H1 (cell line): ENCODE data around the gene CDC14B.

Experiments
- EP300 ChIP-seq, 2 experiments: IDR thresholded peaks; 1 replicate in 1 of 2; 2 replicates in 1 of 2; pipeline ENCODE4 v1.6.1; 2011 to 2012; ENCODE audit warnings: low read depth in 2 of 2, low read length in 2 of 2, mild to moderate bottlenecking in 2 of 2, borderline replicate concordance in 1 of 2, inconsistent platforms in 1 of 2, moderate library complexity in 1 of 2
- EZH2 ChIP-seq: fragments of 200-600 bp; sonication (generic); IDR thresholded peaks from 2 replicates; pipeline ENCODE4 v1.7.1; 2012; ENCODE audit warnings: low read depth, mild to moderate bottlenecking, moderate library complexity, low read length, inconsistent platforms; ENCODE audit not compliant: severe bottlenecking
- FOSL1 ChIP-seq: IDR thresholded peaks from 2 replicates; pipeline ENCODE4 v1.6.1; 2011; ENCODE audit warnings: mild to moderate bottlenecking, low read depth, low read length, moderate library complexity; ENCODE audit not compliant: insufficient read depth
- JUND ChIP-seq: IDR thresholded peaks from 2 replicates; pipeline ENCODE4 v1.6.1; 2011; ENCODE audit warnings: mild to moderate bottlenecking, improper control_type of control experiment, low read length
- TF ChIP-seq, protein P1 (sequence below), 3 experiments: IDR thresholded peaks; 1 replicate in 2 of 3; 2 replicates in 1 of 3; pipeline versions ENCODE4 v1.5.1 to v1.6.1; 2011; ENCODE audit warnings: low read length in 3 of 3, mild to moderate bottlenecking in 3 of 3, inconsistent platforms in 2 of 3, low read depth in 1 of 3, moderate library complexity in 1 of 3; ENCODE audit not compliant: insufficient read depth in 1 of 3; ENCODE audit errors: control extremely low read depth in 1 of 3
- TF ChIP-seq, protein P2 (sequence below): IDR thresholded peaks from 2 replicates; pipeline ENCODE4 v1.6.1; 2012; ENCODE audit warnings: inconsistent platforms

DNA sequence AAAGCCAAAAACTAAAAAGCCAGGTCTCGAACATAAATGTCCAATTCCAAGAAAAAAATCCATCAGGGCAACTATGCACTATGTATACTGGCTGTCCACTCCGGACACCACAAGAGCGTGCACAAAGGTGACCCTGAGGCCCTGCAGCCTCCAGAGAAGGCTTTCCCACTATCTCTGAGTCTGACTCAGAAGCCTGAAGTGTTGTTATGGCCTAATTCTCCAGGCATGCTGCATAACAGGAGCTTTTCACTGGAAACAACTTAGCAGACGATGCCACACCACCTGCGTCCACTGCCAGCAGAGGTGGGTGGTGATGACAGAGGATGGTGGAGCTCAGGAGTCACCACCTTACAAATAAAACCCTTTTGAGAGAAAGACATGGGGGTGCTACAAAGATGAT, 106.0 kb downstream of the CDC14B start:
- TF ChIP-seq, protein P1, sequence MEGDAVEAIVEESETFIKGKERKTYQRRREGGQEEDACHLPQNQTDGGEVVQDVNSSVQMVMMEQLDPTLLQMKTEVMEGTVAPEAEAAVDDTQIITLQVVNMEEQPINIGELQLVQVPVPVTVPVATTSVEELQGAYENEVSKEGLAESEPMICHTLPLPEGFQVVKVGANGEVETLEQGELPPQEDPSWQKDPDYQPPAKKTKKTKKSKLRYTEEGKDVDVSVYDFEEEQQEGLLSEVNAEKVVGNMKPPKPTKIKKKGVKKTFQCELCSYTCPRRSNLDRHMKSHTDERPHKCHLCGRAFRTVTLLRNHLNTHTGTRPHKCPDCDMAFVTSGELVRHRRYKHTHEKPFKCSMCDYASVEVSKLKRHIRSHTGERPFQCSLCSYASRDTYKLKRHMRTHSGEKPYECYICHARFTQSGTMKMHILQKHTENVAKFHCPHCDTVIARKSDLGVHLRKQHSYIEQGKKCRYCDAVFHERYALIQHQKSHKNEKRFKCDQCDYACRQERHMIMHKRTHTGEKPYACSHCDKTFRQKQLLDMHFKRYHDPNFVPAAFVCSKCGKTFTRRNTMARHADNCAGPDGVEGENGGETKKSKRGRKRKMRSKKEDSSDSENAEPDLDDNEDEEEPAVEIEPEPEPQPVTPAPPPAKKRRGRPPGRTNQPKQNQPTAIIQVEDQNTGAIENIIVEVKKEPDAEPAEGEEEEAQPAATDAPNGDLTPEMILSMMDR (IDR thresholded peaks at IDR 0.05; ENCODE audit: control extremely low read depth in 1 of 3, insufficient read depth in 1 of 3, low read depth in 1 of 3, low read length in 3 of 3) = no peak
- TF ChIP-seq JUND (no peak), FOSL1 (no peak), EP300 (IDR thresholded peaks at IDR 0.05; ENCODE audit: borderline replicate concordance in 1 of 2, low read depth in 2 of 2, low read length in 2 of 2) (no peak), EZH2 (no peak)
- TF ChIP-seq, protein P2, sequence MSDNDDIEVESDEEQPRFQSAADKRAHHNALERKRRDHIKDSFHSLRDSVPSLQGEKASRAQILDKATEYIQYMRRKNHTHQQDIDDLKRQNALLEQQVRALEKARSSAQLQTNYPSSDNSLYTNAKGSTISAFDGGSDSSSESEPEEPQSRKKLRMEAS = no peak
